Right renal pelvis (tissue), 4 donors: ENCODE data around the gene LIF. TPM values are rescaled to one million over a fixed set of nuclear protein-coding genes. Genes with fewer than 3 reads are reported as not detected.

Source experiments
- DNase-seq, 4 donors: peaks; one replicate each; pipeline ENCODE4 v3.0.0-alpha.2; 2013; ENCODE audit warnings: low read depth in 4 of 4, low spot score in 3 of 4, missing footprints in 1 of 4
- polyA plus RNA-seq, 4 donors: library from polyadenylated mRNA; unstranded; fragments of 120-200 nt; gene quantifications; one replicate each; pipeline ENCODE4 v1.2.1, GENCODE V29; 2013; ENCODE audit not compliant: insufficient read length in 4 of 4

LIF gene
- polyA plus RNA-seq, 4 donors = 1.8 to 2.0 (median 1.9) TPM

DNA sequence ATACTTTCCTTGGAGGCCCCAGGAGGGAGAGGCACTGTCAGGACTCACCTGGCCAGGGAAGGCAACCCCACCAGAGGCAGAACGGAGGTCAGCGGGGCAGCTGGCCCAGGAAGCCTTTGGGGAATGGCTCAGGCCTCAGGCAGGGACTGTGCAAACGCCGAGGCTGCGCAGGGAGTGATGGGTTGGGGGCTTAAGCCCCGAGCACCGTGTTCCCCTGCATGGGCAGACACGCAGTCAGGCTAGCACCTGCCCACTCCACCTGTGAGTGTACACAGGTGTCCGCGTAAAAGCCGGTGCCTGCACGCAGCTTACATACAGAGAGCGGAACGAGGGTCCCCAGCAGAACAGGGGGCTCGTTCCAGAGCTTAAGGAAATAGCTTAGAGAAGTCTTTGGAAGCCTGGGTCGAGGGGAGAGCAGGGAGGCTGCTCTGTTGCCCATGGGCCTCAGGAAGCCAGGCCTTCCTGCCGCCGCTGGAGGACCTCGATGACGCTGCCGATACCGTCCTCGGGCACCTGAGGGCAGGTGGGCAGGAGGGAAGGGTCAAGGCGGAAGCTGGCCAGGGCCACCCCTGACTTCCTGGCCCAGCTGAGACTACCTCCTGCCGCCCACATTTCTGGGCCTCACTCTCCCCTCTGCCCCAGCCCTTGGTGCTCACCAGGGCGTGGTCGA is 38.8 kb upstream of the LIF start:
- DNase-seq = no peak

DNA sequence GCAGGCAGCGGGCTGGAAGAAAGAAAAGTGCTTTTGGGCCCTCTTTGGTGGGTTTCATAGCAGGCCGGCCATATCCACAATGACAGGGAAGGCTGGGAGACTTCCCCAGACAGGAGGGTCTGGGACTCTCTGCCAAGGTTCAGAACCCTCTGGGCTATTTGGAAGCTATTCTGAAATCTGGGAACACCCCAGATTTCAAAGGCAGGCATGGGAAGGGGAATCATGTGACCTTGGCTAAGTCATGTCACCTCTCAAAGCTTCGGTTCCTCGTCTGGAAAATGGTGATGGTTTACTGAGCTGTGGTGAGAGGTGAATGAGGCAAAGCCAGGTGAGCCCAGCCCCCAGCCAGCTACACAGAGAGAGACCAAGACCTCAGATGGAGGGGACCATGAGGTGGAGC is 38.1 kb upstream of the LIF start:
- DNase-seq = no peak

DNA sequence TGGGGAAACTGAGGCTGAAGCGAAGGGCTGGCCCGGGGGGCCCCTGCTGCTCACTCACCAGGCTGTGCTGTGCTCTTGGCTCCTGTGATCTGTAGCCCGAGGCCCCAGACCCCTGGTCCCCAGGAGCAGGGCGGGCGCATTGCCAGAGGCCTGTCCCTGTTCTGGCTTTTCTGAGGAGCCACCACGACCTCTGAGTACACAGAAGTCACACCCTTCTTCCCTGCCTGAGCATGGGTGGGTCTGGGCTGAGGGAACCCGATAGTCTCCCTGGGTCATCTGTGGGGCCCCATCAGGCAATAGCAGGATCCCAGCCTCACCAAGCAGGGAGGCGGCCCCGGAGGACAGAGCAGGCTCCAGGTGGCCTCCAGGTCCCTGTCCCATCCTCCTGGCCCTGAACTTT is 37.6 kb upstream of the LIF start:
- DNase-seq = no peak

DNA sequence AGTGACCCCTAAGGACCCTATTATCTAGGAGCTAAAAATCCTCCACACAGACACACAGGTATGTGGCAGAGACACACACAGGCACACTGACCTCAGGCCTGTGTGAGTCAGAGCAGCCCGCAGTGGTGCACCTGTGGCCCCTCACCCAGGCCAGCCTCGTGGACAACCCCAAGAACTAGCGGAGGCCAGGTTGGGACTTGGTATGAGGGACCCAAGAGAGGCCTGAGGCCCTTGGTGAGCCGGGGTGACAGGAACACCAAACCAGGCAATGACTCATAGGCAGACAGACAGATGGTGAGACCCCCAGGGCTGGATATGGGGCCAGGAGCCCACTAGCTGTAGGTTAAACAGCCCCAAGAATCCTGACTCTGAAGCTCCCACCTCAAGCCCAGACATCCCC is 36.8 kb upstream of the LIF start:
- no peak for DNase-seq

DNA sequence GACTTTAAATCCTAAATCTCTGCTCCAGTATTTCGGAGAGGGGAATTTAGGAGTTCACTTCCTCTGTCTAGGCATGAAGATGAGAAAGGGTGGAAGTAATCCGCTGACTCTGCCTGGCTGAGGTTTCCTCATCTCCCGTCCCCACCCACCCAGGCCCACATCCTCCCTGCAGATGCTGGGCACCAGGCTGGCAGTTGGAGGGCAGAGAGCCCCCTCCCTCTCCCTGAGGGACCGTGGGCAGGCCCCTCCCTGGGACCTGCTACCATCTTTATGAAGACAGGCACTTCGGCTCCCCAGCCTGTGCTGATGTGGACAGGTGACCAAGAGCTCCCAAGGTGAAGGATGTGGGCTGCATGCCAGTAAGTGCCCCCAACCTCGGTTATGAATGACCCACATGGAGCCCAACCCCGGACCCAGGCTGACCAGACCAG is 36.1 kb upstream of the LIF start:
- DNase-seq = no peak

DNA sequence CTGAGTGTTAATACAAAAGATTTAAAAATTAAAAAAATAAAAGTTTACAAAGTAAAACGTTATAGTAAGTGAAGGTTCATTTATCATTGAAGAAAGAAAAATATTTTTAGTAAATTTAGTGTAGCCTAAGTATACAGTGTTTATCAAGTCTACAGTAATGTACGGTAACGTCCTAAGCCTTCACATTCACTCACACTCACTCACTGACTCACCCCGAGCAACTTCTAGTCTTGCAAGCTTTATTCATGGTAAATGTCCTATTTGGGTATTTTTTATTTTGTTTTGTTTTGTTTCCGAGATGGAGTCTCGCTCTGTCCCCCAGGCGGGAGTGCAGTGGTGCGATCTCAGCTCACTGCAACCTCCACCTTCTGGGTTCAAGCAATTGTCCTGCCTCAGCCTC is 33.9 kb upstream of the LIF start:
- no peak for DNase-seq

DNA sequence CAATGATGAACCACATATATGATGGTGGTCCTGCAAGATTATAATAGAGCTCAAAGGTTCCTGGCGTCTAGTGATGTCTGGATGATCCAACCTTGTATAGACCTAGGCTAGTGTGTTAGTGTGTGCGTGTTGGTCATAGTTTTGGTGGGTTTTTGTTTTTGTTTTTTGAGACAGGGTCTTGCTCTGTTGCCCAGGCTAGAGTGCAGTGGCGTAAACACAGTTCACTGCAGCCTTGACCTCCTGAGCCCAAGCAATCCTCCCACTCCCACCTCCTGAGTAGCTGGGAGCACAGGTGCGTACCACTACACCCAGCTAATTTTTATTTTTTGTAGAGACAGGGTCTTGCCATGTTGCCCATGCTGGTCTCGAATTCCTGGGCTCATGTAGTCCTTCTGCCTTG is 33.4 kb upstream of the LIF start:
- no peak for DNase-seq

DNA sequence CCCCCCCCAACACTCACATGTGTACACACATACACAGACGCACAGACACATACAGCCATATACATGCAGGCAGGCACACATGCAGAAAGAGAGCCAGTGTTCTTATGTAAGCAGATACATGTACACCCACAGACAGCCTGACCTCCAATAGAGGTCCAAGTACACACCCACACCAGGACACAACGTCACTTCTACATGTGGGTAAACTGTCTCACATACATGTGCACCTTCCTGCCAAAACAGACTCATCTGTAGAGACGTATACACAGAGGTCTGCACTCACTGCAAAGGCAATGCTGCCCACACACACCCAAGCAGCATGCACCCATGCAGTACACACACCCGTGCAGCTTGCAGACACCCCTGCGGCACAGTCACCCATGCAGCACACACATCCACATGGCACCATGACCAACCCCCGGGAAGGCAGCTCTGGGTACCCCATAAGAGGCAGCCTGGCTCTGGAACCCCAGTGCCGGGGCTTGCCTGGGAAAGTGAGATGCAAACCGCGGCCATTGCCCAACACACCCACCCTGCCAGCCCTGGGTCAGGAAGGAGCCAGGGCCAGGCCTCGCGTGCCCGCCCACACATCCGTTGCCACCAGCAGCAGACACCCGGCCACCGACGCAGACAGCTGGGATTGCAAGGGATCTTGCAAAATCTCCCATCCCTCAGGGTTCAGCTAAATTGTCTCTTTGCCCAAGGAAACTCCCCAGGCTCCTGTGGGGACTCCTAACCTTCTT is 32.7 kb upstream of the LIF start:
- no peak for DNase-seq

DNA sequence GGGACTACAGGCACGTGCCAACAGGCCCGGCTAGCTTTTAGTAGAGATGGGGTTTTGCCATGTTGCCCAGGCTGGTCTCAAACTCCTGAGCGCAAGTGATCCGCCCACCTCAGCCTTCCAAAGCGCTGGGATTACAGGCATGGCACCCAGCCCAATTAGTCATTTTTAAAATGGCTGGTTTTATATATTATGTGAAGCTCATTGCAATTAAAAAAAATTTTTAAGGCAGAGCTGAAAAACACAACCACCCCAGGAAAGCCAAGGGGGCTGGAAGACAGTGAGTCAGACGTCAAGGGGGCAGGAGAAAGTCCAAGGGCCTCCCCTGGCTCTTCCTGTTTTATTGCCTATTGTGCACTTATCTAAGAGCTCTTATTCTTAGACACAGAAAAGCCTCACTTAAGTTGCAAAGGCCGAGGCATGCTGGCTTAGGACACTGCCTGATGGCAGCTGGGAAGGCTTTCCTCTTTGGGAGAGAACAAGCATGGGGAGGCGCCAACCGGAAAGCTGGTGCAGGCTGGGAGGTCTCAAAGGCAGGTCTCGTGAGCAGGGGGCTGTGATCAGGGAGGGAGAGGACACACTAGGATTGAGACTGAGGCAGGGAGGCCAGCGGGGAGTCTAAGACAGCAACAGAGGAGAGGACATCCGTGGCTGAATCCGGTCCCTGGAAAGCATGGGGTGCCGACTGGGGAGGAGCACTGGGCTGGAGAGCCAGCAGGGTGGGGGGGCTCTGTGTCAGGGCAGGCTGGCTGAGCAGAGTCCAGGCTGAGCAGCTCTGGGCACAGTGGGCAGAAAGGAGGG is 31.2 kb upstream of the LIF start:
- DNase-seq = no peak

DNA sequence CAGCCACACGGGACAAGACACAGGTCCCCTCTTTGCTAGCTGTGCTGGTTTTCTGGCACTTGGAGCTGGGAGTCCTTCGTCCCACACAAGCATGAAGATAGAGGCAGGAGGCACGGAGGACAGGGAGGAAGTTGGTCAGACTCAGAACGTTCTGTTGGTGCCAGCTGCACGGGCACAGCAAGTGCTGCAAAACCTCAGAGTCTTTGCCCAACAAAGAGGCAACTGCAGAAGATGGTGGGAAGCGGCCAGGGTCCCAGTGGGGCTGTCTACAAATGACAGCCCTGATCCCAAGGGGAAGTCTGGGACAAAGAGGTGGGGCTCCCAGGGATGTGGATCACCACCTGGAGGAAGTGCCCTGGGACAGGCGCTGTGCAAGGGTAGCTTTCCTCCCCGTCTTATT is 29.5 kb upstream of the LIF start:
- no peak for DNase-seq

DNA sequence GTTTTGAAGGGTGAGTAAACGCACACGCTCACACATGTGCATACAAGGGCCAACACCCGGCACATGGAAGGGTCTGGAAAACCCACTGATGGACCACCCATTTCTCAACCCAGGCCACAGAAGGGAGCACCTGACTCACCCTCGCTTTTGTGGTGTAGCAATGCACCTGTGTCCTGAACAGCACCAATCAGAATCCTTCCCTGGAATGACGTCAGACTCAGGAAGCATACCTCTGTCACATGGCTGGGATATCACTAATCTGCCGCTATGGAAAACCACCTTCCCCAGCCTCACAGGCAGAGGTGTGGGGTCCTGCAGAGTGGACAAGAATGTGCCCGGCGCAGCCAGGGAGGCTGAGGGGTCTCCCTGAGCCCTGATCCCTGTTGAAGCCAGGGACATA is 29.1 kb upstream of the LIF start:
- DNase-seq = no peak

DNA sequence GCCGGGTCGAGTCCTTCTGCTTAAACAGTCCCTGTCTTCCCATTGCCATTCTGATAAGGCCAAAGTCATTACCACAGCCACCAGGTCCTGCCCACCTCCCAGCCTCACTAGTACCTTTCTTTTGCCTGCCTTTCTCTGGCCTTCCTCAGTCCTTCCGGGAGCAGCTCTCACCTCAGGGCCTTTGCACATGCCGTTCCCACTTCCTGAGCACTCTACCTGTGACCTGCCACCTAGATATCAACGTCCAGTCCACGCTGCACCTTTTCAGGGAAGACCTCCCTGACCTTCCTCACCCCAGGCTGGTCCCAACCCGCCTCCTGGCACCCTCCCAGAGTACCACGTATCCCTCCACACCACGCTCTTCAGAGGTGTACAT is 27.9 kb upstream of the LIF start:
- no peak for DNase-seq

DNA sequence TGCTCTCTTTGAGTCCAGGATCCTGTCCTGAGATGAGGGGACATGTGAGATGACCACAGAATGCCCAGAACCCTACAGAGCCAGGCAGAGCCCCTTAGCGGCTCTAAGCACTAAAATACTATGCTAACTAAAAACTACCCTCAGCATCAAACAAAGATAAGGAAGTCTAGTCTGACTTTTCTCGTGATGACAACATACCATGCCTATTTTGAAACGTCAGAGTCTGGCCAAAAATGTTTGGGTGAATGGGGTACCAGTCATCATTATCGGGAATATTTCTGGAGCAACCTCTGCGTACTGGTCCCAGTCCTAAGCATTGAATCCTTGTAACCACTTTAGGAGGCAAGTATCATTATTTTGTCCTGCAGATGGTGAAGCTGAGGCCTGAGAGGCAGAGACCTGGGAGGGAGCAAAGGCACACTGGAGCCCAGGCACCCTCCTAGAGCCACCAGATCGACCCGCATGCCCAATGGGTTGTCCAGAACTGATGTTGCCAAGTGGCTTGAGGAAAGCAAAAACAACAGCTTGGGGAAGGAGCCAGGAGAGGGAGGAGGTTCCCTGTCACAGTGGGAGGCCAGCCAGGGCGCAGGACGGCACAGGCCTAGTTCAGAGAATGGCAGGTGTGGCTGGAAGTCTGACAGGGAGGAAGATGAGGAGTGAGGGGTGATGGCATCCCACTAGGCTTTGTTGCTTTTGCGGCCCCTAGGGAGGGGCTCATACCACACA is 27.3 kb upstream of the LIF start:
- DNase-seq = no peak

DNA sequence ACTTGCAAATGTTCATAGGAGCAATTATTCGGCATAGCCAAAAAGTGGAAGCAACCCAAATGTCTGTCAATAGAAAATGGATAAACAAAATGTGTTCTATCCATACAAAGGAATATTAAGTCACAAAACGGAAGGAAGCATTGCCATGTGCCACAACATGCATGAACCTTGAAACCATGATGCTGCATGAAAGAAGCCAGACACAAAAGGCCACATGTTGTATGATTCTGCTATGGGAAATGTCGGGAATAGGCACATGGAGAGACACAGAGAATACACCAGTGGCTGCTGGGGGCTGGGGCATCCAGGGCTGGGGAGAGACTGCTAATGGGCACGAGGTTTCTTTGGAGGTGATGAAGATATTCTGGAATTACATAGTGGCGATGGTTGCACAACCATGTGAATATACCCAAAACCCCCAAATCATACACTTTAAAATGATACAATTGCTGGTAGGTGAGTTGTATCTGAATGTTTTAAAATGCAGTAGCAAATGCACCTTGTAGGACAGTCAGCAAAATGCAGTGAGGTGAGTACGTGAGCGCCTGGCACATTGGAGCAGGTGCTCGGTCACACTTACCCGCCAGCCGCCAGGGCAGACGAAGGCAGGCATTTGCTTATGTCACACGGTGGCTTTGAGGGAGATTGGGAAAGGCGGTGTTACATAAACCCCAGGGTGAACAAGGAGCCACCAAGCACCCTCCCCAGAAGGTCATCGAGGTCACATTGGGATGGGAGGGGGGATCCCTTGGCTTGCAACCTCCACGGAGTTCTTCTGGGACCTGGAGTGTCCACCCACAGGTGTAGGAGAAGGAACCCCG is 26.4 kb upstream of the LIF start:
- DNase-seq = no peak

DNA sequence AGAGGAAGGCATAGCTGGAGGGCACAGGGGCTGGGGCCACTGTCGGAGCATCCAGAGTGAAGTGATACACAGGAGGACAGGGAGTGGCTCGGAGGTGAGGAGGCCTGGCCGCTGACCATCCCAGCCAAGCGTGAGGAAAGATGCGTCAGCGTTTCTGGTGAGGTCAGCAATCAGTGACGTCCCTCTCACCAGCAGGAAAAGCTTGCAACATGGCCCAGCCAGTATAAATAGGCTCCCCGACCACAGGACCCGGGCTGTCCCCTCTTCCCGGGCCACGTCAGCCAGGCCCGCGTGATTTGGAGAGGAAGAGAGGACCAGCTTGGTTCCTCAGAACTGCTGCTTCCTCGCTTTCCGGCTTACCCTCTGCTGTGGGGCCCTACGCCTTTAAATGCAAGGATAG is 24.3 kb upstream of the LIF start:
- no peak for DNase-seq

DNA sequence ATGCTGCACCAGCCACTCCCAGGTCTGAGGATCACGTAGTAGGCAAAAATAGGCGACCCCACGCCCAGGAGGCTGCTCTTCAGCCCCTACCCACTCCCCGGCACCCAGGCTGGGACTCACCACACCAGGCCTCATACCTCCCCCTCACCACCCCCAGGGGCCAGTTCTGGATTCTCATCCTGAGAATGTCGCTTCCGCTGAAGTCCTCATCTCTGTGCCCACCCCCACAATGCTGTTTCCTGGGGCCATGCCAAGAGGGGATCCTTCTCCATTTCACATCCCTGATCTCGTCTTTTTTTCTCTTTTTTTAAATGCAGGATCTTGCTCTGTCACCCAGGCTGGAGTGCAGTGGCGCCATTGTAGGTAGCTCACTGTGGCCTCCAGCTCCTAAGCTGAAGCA is 21.8 kb upstream of the LIF start:
- DNase-seq = no peak

DNA sequence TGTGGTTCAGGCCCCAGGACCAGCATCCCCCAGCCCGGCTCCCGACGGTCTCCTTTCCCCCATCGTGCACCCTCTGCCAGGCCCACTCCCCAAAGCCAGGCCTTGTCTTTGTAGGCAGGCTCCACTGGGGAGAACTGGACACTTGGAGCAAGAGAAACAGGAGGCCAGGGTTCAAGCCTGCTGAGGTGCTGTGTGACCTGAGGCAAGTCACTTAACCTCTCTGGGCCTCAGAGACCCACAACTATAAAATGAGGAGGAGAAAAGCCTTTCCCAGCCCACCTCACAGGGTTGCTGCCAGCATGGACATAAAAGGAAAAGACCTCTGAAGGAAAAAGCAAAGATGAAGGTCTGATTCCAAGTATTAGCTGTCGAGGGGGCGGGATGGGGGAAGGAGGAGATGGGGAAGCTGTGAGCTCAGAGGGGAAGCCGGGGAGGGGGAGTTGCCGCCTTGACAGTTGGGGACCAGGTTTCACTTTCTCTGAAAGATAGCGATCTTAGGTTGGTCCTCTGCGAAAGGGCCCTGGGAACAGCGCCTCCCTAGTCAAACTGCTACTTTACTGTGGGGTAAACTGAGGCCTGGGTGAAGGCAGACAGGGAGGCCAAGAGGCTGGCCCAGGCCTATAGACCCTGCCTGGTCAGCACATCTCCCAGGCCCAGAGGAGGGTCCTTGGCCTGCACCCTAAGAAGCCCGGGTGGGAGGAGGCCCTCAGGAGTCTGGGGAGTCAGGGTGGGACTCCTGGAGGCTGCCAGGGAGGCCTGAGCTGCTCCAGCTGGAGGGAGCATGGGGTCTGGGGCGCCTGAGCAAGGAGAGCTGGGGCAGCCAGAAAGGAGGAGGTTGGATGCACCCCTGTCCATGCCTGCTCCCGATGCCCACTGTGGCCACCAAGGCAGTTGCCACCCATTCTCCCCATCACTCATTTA is 21.1 kb upstream of the LIF start:
- no peak for DNase-seq

DNA sequence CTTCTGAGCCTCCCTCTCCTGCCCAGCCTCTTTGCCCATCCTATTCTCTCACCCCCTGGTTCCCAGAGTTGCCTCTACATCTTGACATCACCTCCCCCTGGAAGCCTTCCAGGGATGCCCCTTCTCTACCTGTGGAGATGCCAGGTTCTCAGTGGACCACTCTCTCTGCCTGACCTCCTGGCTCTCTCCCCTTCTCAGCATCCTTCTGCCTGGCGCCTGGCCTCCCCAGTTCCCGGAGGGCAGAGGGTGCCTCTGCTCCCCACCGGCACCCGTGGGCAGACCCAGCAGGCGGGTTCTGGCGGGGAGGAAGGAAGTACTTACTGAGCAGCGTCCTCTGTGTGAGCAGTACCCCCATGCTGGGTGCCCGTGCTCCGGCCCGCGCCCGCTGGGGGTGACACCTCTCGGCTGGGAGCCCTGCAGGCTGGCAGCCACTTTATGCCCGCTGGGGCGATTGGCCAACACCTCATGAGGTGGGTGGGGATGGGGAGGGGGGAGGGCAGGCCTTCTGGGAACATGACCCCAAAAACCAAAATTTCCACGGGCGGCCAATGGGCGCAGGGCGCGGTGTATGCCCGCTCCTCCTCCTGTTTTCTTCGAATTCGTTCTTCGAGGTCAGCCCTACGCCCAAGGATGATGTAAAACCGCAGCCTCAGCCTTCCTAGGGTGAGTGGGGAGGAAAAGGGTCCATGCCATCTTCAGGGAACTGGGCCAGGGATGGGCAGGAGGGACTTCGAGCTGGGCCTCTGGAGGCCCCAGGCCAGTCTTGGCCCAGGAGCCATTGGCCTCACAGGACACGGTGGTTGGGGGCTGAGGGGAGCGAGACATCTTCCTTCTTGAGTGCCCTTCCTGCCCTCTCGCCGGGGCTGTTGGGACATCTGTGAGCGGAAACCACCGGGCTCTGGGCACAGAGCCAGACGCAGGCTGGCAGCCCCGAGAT is 20.2 kb upstream of the LIF start, which contains the start of gene OSM:
Gene OSM, minus strand, starts transcription at position 407 of the 937 bp plus-strand sequence. Its CDS starts 52 bp downstream, at position 355.
- DNase-seq = no peak
